HepG2 (cell line): ENCODE measurements around the gene FKBP5. TPM values are rescaled to one million over a fixed set of nuclear protein-coding genes. Genes with fewer than 3 reads are reported as not detected.

Experiments
- ATRX ChIP-seq: sonication (generic); formaldehyde crosslinking; IDR thresholded peaks from 2 replicates; pipeline ENCODE4 v1.4.0; 2020; ENCODE audit warnings: missing genetic modification reagents, borderline replicate concordance
- KDM2A ChIP-seq: sonication (generic); formaldehyde crosslinking; IDR thresholded peaks from 2 replicates; pipeline ENCODE4 v1.4.0; 2020; ENCODE audit warnings: low read depth, missing genetic modification reagents, borderline replicate concordance
- MED1 ChIP-seq: sonication (generic); formaldehyde crosslinking; IDR thresholded peaks from 2 replicates; pipeline ENCODE4 v1.4.0; 2020; ENCODE audit warnings: missing genetic modification reagents
- TOE1 ChIP-seq: sonication (generic); formaldehyde crosslinking; IDR thresholded peaks from 2 replicates; pipeline ENCODE4 v1.4.0; 2020; ENCODE audit warnings: mild to moderate bottlenecking, missing genetic modification reagents
- YEATS4 ChIP-seq: sonication (generic); formaldehyde crosslinking; IDR thresholded peaks from 2 replicates; pipeline ENCODE4 v1.4.0; 2020; ENCODE audit warnings: missing genetic modification reagents, borderline replicate concordance
- ZNF546 ChIP-seq: sonication (generic); formaldehyde crosslinking; conservative IDR thresholded peaks from 2 replicates; pipeline ENCODE4 v1.8.1; 2023; ENCODE audit warnings: mild to moderate bottlenecking, missing genetic modification reagents
- ZNF761 ChIP-seq: sonication (generic); formaldehyde crosslinking; conservative IDR thresholded peaks from 2 replicates; pipeline ENCODE4 v1.4.0; 2020; ENCODE audit warnings: mild to moderate bottlenecking, missing genetic modification reagents
- ZNF766 ChIP-seq: sonication (generic); formaldehyde crosslinking; IDR thresholded peaks from 2 replicates; pipeline ENCODE4 v1.5.0; 2020; ENCODE audit warnings: missing genetic modification reagents, borderline replicate concordance
- ZNF772 ChIP-seq: sonication (generic); formaldehyde crosslinking; IDR thresholded peaks from 2 replicates; pipeline ENCODE4 v1.5.0; 2020; ENCODE audit warnings: mild to moderate bottlenecking, missing genetic modification reagents
- polyA plus RNA-seq, 8 experiments: library from polyadenylated mRNA; depleted of rRNA in 3 of 8; stranded (reverse) in 7 of 8; unstranded in 1 of 8; fragments of >200 nt; fragmentation: Illumina TruSeq in 4 of 8; extraction: Trizol in 4 of 8; gene quantifications; 2 replicates each; pipeline versions ENCODE4 v1.2.1 to v1.2.3, GENCODE V29; 2011 to 2016; ENCODE audit warnings: low read depth in 4 of 8, missing spikeins in 1 of 8, mixed read lengths in 1 of 8; ENCODE audit not compliant: insufficient read depth in 1 of 8
- total RNA-seq, 5 experiments: library from RNA; depleted of rRNA; stranded (reverse); fragments of >200 nt; fragmentation: Illumina TruSeq; extraction: Trizol; gene quantifications; 2 replicates each; pipeline ENCODE4 v1.2.3, GENCODE V29; 2016; ENCODE audit warnings: low read depth in 1 of 5
- TF ChIP-seq, protein P1 (sequence below): sonication (generic); formaldehyde crosslinking; IDR thresholded peaks from one replicate; pipeline ENCODE4 v1.5.1; 2020; ENCODE audit warnings: mild to moderate bottlenecking, missing genetic modification reagents; ENCODE audit errors: not compliant biosample characterization
- TF ChIP-seq, protein P2 (sequence below): fragments of 450-650 bp; IDR thresholded peaks from 2 replicates; pipeline ENCODE4 v1.6.1; 2017; ENCODE audit warnings: mild to moderate bottlenecking
- TF ChIP-seq, protein P3 (sequence below): sonication (generic); formaldehyde crosslinking; IDR thresholded peaks from 2 replicates; pipeline ENCODE4 v1.8.1; 2022; ENCODE audit warnings: low read depth, mild to moderate bottlenecking, missing genetic modification reagents
- TF ChIP-seq, protein P4 (sequence below): sonication (generic); formaldehyde crosslinking; IDR thresholded peaks from 2 replicates; pipeline ENCODE4 v1.5.0; 2020; ENCODE audit warnings: missing genetic modification reagents

The FKBP5 gene
- total and polyA plus RNA-seq, 2 of the 13 experiments (the other 11 are each of a cell fraction or from before 2014, with no cell fraction given): 8.0 to 17.4 TPM

- TF ChIP-seq, protein P1, sequence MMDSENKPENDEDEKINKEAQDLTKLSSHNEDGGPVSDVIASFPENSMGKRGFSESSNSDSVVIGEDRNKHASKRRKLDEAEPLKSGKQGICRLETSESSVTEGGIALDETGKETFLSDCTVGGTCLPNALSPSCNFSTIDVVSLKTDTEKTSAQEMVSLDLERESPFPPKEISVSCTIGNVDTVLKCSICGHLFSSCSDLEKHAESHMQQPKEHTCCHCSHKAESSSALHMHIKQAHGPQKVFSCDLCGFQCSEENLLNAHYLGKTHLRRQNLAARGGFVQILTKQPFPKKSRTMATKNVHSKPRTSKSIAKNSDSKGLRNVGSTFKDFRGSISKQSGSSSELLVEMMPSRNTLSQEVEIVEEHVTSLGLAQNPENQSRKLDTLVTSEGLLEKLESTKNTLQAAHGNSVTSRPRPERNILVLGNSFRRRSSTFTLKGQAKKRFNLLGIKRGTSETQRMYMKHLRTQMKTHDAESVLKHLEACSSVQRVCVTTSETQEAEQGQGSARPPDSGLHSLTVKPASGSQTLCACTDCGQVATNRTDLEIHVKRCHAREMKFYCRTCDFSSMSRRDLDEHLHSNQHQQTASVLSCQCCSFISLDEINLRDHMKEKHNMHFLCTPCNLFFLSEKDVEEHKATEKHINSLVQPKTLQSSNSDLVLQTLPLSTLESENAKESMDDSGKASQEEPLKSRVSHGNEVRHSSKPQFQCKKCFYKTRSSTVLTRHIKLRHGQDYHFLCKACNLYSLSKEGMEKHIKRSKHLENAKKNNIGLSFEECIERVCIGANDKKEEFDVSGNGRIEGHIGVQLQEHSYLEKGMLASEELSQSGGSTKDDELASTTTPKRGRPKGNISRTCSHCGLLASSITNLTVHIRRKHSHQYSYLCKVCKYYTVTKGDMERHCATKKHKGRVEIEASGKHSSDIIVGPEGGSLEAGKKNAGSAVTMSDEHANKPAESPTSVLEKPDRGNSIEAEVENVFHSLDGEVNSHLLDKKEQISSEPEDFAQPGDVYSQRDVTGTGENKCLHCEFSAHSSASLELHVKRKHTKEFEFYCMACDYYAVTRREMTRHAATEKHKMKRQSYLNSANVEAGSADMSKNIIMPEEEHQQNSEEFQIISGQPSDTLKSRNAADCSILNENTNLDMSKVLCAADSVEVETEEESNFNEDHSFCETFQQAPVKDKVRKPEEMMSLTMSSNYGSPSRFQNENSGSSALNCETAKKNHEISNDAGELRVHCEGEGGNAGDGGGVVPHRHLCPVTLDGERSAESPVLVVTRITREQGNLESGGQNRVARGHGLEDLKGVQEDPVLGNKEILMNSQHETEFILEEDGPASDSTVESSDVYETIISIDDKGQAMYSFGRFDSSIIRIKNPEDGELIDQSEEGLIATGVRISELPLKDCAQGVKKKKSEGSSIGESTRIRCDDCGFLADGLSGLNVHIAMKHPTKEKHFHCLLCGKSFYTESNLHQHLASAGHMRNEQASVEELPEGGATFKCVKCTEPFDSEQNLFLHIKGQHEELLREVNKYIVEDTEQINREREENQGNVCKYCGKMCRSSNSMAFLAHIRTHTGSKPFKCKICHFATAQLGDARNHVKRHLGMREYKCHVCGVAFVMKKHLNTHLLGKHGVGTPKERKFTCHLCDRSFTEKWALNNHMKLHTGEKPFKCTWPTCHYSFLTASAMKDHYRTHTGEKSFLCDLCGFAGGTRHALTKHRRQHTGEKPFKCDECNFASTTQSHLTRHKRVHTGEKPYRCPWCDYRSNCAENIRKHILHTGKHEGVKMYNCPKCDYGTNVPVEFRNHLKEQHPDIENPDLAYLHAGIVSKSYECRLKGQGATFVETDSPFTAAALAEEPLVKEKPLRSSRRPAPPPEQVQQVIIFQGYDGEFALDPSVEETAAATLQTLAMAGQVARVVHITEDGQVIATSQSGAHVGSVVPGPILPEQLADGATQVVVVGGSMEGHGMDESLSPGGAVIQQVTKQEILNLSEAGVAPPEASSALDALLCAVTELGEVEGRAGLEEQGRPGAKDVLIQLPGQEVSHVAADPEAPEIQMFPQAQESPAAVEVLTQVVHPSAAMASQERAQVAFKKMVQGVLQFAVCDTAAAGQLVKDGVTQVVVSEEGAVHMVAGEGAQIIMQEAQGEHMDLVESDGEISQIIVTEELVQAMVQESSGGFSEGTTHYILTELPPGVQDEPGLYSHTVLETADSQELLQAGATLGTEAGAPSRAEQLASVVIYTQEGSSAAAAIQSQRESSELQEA (CRISPR knock-in tag): peak; percentile 88
- no peak; the same call in 1 of the 2 replicates for TF ChIP-seq MED1 (CRISPR knock-in tag)
- TF ChIP-seq ZNF766: no peak; the same call in 1 of the 2 replicates
- no peak for TF ChIP-seq ATRX (CRISPR knock-in tag)
- TF ChIP-seq TOE1: no peak; the same call in 1 of the 2 replicates
- TF ChIP-seq, protein P2, sequence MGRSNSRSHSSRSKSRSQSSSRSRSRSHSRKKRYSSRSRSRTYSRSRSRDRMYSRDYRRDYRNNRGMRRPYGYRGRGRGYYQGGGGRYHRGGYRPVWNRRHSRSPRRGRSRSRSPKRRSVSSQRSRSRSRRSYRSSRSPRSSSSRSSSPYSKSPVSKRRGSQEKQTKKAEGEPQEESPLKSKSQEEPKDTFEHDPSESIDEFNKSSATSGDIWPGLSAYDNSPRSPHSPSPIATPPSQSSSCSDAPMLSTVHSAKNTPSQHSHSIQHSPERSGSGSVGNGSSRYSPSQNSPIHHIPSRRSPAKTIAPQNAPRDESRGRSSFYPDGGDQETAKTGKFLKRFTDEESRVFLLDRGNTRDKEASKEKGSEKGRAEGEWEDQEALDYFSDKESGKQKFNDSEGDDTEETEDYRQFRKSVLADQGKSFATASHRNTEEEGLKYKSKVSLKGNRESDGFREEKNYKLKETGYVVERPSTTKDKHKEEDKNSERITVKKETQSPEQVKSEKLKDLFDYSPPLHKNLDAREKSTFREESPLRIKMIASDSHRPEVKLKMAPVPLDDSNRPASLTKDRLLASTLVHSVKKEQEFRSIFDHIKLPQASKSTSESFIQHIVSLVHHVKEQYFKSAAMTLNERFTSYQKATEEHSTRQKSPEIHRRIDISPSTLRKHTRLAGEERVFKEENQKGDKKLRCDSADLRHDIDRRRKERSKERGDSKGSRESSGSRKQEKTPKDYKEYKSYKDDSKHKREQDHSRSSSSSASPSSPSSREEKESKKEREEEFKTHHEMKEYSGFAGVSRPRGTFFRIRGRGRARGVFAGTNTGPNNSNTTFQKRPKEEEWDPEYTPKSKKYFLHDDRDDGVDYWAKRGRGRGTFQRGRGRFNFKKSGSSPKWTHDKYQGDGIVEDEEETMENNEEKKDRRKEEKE: no peak
- TF ChIP-seq, protein P3, sequence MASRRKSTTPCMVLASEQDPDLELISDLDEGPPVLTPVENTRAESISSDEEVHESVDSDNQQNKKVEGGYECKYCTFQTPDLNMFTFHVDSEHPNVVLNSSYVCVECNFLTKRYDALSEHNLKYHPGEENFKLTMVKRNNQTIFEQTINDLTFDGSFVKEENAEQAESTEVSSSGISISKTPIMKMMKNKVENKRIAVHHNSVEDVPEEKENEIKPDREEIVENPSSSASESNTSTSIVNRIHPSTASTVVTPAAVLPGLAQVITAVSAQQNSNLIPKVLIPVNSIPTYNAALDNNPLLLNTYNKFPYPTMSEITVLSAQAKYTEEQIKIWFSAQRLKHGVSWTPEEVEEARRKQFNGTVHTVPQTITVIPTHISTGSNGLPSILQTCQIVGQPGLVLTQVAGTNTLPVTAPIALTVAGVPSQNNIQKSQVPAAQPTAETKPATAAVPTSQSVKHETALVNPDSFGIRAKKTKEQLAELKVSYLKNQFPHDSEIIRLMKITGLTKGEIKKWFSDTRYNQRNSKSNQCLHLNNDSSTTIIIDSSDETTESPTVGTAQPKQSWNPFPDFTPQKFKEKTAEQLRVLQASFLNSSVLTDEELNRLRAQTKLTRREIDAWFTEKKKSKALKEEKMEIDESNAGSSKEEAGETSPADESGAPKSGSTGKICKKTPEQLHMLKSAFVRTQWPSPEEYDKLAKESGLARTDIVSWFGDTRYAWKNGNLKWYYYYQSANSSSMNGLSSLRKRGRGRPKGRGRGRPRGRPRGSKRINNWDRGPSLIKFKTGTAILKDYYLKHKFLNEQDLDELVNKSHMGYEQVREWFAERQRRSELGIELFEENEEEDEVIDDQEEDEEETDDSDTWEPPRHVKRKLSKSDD: no peak
- TF ChIP-seq KDM2A (CRISPR knock-in tag): peak; percentile 91
- TF ChIP-seq ZNF772: no peak
- peak; percentile 30; the same call in 1 of the 2 replicates for TF ChIP-seq ZNF546 (CRISPR knock-in tag)
- no peak for TF ChIP-seq ZNF761 (CRISPR knock-in tag)
- TF ChIP-seq, protein P4, sequence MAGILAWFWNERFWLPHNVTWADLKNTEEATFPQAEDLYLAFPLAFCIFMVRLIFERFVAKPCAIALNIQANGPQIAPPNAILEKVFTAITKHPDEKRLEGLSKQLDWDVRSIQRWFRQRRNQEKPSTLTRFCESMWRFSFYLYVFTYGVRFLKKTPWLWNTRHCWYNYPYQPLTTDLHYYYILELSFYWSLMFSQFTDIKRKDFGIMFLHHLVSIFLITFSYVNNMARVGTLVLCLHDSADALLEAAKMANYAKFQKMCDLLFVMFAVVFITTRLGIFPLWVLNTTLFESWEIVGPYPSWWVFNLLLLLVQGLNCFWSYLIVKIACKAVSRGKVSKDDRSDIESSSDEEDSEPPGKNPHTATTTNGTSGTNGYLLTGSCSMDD (CRISPR knock-in tag): no peak
- peak; percentile 81 for TF ChIP-seq YEATS4 (CRISPR knock-in tag)
Measured at GRCh38 chr6:35731736-35732532, 43.2 kb upstream of the FKBP5 start (continued).
